GM12873 (cell line): ENCODE measurements around the gene GMEB2.

Source experiments
- TF ChIP-seq, protein P1 (sequence below): IDR thresholded peaks from 2 replicates; pipeline ENCODE4 v1.5.1; 2012; ENCODE audit warnings: low read depth, mild to moderate bottlenecking, moderate library complexity, low read length, control low read depth; ENCODE audit not compliant: insufficient read depth; ENCODE audit errors: missing control alignments

Gene GMEB2

DNA sequence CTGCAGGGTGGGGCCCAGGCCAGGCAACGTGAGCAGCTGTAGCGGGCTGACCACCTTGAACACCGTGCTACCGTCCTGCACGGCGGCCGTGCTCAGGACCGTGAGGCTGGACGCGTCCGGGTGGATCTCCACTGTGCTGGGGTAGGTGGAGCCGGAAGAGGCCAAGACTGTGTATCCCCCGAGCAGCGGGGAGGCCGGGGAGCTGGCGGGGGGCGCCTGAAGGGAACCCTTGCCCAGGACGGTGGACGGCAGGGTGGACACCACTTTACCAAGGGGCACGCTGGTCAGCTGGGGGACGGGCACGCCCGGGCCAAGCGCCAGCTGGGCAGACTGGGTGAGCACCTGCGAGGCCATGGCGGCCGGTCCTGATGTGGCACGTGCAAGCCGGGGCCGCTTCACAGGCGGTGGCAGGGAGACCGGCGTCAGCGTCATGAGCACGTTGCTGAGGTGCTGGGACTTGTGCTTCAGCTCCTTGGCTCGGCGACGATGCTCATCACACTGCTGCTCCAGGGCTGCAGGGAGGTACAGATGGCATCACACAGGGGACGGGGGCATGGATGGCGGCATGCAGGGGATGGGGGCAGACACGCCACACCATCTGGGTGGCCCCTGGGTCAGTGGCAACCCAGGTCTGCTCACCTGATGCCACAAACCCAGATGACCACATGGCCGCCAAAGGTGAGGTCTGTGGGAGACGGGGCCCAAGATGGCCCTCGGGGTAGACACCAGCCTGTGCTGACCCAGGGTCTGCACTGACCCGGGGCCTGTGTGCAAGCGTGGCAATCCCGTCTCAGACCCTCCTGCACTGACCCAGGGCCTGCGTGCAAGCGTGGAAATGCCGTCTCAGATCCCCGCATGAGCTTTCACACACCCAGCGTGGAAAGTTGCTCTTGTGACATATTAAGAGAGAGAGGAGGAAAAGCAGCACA, 36.4 kb downstream of the GMEB2 start:
- TF ChIP-seq, protein P1, sequence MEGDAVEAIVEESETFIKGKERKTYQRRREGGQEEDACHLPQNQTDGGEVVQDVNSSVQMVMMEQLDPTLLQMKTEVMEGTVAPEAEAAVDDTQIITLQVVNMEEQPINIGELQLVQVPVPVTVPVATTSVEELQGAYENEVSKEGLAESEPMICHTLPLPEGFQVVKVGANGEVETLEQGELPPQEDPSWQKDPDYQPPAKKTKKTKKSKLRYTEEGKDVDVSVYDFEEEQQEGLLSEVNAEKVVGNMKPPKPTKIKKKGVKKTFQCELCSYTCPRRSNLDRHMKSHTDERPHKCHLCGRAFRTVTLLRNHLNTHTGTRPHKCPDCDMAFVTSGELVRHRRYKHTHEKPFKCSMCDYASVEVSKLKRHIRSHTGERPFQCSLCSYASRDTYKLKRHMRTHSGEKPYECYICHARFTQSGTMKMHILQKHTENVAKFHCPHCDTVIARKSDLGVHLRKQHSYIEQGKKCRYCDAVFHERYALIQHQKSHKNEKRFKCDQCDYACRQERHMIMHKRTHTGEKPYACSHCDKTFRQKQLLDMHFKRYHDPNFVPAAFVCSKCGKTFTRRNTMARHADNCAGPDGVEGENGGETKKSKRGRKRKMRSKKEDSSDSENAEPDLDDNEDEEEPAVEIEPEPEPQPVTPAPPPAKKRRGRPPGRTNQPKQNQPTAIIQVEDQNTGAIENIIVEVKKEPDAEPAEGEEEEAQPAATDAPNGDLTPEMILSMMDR: no peak

DNA sequence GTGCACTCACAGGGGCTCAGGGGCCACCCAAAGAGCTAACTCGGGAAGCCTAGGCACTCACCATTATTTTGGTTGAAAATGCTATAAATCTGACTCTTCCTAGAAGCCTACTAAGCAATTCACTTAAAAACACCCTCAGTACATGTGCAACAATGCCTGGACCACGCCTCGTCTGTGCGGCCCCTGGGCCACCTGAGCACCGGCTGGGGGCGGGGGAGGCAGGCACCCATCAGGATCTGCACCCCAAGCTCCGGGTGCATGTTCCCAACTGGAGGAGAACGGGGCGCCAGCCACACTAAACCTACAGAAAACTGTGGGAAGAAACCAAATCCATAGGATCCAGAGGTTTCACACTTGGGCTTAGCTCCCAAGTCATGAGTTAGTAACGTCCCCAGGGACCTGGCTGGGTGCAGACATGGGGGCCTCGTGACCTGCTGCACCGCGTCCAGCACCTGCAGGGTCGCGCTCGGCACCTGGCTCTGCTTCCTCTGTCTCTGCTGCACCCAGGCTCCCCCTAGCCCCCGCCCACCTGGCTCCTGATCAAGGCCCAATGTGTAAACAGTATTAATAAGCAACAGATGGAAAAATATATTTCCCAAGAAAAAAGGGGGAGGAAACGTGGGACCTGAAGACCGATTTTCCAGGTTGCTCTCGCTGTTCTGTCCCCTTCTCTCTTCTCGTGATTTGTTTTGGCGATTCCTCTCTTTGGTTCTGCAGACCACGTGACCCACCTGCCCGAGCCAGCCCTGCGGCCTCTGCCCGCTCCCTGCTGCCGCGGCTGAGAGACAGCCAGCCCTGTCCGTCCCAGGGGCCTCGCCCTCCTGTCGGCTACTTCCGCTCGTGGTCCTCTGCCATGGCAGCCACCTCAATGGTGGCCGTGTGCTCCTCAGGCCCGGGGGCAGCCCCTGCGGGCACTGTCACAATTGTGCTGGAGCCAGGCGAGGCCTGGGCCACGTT, 37.4 kb downstream of the GMEB2 start:
- TF ChIP-seq, protein P1: no peak

DNA sequence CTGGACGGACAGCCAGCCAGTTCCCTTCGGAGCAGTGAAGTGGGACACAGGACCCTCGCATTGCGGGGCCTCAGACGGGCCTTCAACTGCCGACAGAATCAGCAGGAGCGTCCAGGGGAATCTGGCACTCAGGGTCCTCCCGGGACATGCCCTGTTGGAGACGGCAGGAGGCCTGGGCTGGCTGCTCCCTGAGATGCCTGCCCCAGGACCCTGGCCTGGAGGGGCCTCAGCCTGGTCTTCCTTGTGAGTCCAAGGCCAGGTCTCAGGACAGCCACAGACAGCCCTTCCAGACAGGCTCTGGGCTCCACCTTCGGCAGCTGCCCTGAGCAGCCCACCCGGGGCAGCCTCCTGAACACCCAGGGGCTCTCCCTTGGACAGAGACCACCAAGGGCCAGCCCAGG, 38.3 kb downstream of the GMEB2 start:
- TF ChIP-seq, protein P1: no peak

DNA sequence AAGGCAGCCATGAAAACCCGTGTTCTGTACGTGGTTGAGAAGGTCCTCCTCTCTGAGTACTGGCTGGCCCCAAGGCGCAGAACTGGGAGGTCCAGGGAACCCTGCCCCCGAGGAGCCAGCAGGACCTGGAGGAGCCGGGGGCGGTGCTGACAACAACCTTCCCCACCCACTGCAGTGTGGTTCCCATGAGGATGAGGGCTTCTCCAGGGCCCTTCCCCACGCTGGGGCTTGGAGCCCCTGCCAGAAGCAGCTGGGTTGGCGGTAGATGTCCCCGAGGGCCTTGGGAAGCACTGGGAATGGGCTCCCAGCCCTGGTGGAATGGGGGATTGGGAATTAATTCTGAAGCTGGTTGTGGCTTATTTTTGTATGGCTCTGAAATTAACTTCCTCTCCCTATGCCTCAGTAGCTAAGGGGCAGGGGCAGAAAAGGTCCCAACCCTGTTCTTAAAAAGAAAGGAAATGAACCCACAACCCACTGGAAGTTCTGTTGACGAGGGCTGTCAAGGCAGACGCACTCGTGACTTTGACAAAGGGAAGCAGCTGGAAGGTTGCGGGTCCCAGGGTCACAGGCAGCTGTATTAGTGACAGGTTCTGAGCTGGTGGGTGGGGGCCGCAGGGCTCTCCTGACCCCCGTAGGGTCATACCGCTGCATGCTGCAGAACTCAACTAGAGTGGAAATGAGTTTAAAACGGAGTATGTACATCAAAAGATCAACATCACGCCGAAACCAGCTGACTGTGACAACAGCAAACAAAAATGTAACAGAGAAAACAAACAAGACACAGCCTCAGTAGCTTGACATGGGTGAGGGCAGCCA, 38.9 kb downstream of the GMEB2 start:
- TF ChIP-seq, protein P1: no peak

DNA sequence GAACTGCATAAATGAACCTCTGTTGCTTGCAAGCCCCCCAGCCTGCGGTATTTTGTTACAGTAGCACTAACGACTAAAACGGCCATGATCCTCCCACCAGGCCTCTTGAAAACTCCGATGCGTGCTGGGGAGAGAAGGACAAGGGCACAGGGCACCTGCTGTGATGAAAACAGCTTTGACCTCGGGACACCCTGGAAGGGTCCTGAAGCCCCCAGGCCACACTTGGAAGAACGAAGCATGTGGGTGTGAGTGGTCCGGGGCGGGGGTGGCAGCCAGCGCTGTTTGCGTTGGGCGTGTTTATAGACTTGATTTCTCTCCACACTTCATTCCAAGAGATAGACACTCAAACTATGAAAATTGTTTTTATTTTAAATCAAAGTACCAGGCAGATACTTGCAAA, 39.6 kb downstream of the GMEB2 start:
- TF ChIP-seq, protein P1: no peak

DNA sequence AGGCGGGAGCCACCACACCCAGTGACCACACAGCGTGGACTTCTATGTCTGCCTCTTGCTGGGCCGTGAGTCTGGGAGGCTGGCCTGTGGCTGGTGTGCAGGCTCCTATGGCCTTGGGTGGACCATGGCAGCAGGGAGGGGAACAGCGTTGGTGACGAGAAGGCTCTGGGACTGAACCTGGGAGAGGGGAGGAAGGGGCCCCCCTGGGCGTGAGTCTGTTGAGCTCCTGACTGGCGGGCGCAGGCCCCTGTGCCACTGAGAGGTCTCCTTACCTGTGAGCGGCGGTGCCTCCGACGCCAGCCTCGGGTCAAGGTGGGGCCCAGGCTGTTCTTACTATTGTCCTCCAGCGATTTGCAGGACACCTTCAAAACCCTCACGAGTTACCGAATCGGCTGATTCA, 40.1 kb downstream of the GMEB2 start:
- TF ChIP-seq, protein P1: no peak
